Measurements from ENCODE around the gene PLAAT5.

DNA sequence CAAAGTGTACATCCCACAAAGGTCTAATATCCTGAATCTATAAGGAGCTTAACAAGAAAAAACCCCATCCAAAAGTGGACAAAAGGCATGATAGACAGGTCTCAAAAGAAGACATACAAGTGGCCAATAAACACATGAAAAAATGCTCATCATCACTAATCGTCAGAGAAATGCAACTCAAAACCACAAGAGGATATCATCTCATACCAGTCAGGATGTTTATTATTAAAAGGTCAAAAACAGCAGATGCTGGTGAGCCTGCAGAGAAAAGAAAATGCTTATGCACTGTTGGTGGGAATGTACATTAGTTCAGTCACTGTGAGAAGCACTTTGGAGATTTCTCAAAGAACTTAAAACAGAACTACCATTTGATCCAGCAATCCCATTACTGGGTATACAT is 27.6 kb upstream of the PLAAT5 start:
- TF ChIP-seq EZH2 (IDR thresholded peaks at IDR 0.05; ENCODE audit: low read depth) (no peak), CTCF (conservative IDR thresholded peaks at IDR 0.05) (no peak)

Data from PC-9 (cell line).